HG03520 (cell line): ENCODE data around the gene ADAMTSL5.

ENCODE experiments used
- ATAC-seq: cut with Tn5 transposase; IDR thresholded peaks from one replicate; pipeline ENCODE4 v1.9.1; 2021; ENCODE audit warnings: mild to moderate bottlenecking, moderate library complexity; ENCODE audit not compliant: unreplicated experiment

The ADAMTSL5 gene

GRCh38 chr19:1467490-1468273, 45.1 kb downstream of the ADAMTSL5 start:
- no peak for ATAC-seq

- ATAC-seq, result no peak
These were observed 45.7 kb downstream of the ADAMTSL5 start for GRCh38 chr19:1467215-1467489.

DNA sequence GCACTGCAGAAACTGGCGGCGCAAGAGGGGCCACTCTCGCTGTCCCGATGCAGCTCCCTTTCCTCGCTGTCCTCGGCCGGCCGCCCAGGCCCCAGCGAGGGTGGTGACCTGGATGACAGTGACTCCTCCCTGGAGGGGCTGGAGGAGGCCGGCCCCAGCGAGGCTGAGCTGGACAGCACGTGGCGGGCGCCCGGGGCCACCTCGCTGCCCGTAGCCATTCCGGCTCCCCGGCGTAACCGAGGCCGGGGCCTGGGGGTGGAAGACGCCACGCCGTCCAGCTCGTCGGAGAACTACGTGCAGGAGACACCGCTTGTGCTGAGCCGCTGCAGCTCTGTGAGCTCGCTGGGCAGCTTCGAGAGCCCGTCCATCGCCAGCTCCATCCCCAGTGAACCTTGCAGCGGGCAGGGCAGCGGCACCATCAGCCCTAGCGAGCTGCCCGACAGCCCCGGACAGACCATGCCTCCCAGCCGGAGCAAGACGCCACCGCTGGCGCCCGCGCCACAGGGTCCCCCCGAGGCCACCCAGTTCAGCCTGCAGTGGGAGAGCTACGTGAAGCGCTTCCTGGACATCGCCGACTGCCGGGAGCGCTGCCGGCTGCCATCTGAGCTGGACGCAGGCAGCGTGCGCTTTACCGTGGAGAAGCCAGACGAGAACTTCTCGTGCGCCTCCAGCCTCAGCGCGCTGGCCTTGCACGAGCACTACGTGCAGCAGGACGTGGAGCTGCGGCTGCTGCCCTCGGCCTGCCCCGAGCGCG, 46.2 kb downstream of the ADAMTSL5 start:
- ATAC-seq, result no peak

GRCh38 chr19:1466018-1466460, 46.8 kb downstream of the ADAMTSL5 start:
- no peak for ATAC-seq

GRCh38 chr19:1465191-1466016, 47.4 kb downstream of the ADAMTSL5 start:
- ATAC-seq, result no peak

GRCh38 chr19:1461862-1462261, 51.0 kb downstream of the ADAMTSL5 start:
- no peak for ATAC-seq

- no peak for ATAC-seq
These were observed 52.5 kb downstream of the ADAMTSL5 start for GRCh38 chr19:1460033-1460995.

DNA sequence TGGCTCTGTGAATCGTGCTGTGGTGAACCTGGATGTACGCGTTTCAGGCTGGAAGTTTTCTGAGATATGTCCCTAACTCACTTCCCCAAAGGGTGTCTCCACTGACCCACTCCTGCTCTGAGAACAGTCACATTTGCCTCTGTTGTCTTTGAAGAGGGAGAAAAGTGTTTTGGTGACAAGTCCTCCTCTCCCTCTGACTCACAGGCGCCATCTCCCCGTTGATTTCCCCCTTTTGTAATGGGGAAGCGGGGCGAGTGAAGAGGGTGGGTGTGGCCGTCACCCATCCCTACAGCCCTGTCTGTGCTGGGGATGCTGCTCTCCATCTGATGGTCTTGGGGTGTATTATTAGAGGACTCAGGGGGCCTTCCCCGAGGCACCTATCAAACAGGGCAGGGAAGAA, 53.3 kb downstream of the ADAMTSL5 start:
- ATAC-seq, result no peak

DNA sequence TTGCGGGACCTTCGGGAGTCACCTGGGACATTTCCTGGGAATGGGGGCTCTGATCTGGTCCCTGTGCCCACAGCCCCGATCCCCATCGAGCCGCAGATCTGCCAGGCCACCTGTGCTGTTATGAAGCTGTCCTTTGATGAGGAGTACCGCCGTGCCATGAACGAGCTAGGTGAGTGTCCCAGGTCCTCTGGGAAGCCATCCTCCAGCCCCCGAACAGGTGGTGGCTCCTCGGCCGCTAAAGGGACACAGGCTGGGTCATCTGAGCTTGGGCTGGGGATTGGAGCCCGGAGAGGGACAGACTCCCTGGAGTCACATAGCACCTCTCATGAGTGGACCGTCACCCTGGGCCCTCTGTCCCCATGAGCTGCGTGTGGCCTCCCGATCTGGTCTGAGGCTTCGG, 54.9 kb downstream of the ADAMTSL5 start:
- no peak for ATAC-seq

DNA sequence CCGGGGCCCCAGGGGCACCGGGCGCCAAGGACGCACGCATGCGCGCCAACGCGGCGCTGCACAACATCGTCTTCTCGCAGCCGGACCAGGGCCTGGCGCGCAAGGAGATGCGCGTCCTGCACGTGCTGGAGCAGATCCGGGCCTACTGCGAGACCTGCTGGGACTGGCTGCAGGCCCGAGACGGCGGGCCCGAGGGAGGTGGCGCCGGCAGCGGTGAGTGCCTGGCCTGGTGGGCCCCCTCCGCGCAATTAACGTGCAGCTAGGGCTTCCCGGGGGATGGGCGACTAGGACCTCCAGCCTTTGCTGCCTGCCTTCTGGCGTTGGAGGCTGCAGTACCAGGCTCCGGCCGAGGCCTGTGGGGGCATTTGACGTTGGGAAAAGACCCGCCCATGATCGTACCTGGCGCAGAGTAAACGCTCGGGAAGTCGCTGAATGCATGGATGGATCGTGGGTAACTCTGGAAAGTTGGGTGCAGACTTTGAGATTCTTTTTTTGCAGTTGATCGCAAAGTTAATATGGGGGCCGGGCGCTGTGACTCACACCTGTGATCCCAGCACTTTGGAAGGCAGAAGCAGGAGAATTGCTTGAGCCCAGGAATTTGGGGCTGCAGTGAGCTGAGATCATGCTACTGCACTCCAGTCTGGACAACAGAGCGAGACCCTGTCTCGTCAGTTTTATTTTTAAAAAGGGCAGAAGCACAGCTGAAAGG, 55.6 kb downstream of the ADAMTSL5 start:
- ATAC-seq, result no peak

DNA sequence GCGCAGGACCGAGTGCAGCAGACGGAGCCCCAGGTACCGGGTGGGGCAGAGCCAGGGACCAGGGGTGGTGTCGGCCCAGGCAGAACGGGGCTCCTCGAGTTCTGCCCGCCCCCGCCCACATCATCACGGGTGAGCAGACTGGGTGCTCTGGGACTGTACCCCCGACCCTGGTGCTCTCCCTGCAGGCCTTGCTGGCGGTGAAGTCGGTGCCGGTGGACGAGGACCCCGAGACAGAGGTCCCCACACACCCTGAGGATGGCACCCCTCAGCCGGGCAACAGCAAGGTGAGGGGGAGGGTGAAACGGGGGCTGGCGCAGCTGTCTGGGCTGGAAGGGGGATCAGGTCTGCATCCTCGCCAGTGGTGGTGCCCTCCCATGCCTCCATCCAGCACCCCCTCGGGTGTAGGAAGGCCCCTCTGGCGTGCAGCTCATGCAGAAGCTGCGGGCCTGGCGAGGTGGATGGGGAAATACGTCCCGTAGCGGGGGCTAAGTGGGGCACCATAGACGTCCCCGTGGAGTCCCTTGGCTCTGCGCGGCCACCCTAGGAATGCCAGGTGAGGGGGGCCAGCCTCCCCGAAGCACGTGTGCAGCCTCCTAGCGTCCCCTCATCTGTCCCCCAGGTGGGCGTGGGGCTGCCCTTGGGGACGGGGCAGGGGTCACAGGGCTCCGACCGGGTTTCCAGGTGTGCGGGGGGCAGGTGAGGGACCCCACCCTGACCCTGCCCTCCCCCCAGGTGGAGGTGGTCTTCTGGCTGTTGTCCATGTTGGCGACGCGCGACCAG, 56.5 kb downstream of the ADAMTSL5 start:
- ATAC-seq, result no peak

DNA sequence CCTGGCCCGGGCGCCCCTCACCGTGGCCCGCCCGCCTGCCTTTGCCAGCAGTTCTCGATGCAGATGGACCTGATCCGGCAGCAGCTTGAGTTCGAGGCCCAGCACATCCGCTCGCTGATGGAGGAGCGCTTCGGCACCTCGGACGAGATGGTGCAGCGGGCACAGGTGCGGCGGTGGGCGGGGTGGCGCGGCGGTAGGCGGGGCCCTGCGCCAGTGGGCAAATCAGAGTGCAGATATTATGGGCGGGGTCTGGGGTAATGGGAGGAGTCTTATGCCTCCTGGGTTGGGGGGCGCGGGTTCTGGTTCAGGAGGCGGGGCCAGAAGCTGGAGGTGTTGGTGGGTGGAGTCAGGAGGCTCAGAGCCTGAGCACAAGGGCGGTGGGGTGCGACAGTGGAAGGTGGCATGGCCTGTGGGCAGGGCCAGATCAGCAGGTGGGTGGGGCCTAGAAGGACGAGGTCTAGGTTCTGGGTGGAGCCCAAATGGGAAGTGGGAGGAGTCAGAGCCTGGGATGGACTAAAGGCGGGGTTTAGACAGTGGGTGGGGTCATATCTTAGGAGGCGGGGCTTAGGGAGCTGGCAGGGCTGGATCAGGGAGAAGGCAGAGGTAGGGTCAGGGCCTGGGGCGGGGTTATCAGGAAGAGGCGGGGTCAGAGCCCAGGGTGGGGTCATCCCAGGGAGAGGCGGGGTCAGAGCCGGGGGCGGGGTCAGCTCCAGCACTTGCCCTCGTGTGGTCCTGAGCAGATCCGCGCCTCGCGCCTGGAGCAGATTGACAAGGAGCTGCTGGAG, 57.3 kb downstream of the ADAMTSL5 start:
- ATAC-seq, result no peak
